Activated naive CD4-positive, alpha-beta T cell treated with Interleukin-2 at 50 U/mL for 16 hours (primary cell): ENCODE measurements around the gene GASK1B.

Experiments used
- DNase-seq: peaks from one replicate; pipeline ENCODE4 v3.0.0-alpha.2; 2020

The GASK1B gene

DNA sequence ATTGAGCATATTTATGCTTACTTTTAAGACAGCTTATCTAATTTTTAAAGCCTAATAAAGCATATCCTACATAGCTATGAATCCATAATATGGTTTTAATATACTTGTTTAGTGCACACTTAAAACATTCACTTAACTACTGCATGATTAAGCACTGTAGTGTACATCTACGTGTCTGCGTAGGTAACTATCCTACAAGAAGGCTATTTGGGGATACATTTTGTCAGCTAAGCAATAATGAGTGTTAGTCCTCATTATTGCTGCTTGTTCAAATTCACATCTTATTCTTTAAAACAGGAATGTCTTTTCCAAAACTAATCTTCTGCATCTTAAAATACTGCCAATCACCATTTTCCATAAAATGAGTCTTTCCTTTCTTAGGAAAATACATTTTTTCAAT, 38.6 kb downstream of the GASK1B start:
- DNase-seq, result no peak

- DNase-seq, result no peak
These were observed 39.3 kb downstream of the GASK1B start for GRCh38 chr4:158133551-158133950.

GRCh38 chr4:158131027-158131426, 41.8 kb downstream of the GASK1B start:
- no peak for DNase-seq

DNA sequence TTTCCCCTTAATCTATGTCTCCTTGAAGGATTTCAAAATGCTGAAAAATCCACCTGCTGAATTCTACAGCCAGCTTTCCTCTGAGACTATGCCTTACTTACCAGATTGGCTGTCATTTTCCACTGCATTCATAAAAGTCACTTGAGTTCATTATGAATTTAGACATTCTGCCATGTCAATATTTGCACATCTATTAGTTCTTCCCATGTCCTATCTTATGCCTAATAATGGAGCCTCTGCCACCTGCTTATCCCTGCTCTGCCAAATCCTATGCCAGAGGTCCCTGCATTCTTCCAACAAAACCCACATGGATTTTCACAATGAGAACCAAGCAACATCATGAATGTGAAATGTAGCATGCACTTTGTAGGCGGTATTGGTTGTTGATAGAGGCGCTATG, 42.6 kb downstream of the GASK1B start:
- DNase-seq, result no peak

GRCh38 chr4:158129694-158130093, 43.1 kb downstream of the GASK1B start:
- no peak for DNase-seq

GRCh38 chr4:158128540-158128939, 44.3 kb downstream of the GASK1B start:
- DNase-seq, result no peak

GRCh38 chr4:158125310-158125709, 47.5 kb downstream of the GASK1B start:
- DNase-seq, result no peak
